Activated naive CD4-positive, alpha-beta T cell treated with anti-CD3 and anti-CD28 coated beads, Interleukin-2, amount 50 U/mL, for 24 hours (primary cell): ENCODE data around the gene DYNC1LI2.
"Not testable (repeated sequence)": the region's sequence is repeated elsewhere in the genome, so short reads cannot be mapped to it uniquely, and the experiment has no call there.

ENCODE experiments used
- H3K27ac Mint-ChIP-seq: one replicate; pipeline ENCODE4 v1.8.0; 2021; ENCODE audit warnings: mild to moderate bottlenecking, mixed read lengths
- H3K27me3 Mint-ChIP-seq: one replicate; pipeline ENCODE4 v1.8.0; 2021; ENCODE audit warnings: mixed read lengths
- H3K36me3 Mint-ChIP-seq: one replicate; pipeline ENCODE4 v1.8.0; 2021; ENCODE audit warnings: mixed read lengths
- H3K4me1 Mint-ChIP-seq: one replicate; pipeline ENCODE4 v1.8.0; 2021; ENCODE audit warnings: mixed read lengths
- H3K4me3 Mint-ChIP-seq: one replicate; pipeline ENCODE4 v1.8.0; 2021; ENCODE audit warnings: mild to moderate bottlenecking, mixed read lengths
- H3K9me3 Mint-ChIP-seq: one replicate; pipeline ENCODE4 v1.8.0; 2021; ENCODE audit warnings: mixed read lengths

DYNC1LI2 gene

DNA sequence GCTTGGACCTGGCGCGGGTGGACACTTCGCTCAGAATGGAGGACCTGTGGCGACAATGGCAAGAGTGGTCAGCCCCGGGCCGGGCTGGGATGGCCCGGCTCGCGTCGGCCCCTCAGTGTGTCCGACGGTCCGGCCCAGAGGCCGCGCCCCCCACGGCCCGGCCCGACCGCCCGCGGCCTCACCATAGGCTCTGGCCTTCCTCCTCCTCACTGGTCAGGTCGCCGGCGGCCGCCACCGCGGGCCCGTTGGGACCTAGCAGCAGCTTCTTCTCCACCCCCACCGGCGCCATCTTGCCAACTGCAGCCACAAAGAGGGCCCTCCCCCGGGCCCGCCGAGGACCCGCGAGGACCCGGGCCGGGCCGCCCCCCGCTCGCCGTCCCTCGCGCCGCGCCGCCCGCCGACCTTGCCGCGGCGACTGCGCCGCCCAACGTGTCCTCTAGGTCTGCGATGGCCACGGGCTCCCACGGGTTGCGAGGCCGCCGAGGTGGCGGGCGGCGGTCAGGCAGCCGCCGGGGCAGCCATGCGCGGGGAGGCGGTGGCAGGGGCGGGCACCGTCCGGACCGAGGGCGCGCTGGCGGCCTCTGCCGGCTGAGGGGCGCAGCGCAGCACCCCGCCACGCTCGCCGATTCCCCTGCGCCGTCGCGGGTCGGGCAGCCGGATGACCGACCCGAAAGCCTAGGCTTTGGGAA lies at the start of gene DYNC1LI2:
TSS of gene DYNC1LI2 (minus strand) at position 307 of the 689 bp plus-strand sequence. CDS start at position 289, 18 bp downstream.
- H3K4me1 Mint-ChIP-seq = peaks cover 38% of the 10 kb centered on the region
- peak within 1 kb of the TSS; percentile 95 for H3K4me3 Mint-ChIP-seq
- H3K27ac Mint-ChIP-seq = peak within 1 kb of the TSS; percentile 95
- peaks cover 6% of the 10 kb centered on the region for H3K36me3 Mint-ChIP-seq
- H3K27me3 Mint-ChIP-seq = peaks cover 3% of the 10 kb centered on the region
- no peaks in the 10 kb centered on the region for H3K9me3 Mint-ChIP-seq

DNA sequence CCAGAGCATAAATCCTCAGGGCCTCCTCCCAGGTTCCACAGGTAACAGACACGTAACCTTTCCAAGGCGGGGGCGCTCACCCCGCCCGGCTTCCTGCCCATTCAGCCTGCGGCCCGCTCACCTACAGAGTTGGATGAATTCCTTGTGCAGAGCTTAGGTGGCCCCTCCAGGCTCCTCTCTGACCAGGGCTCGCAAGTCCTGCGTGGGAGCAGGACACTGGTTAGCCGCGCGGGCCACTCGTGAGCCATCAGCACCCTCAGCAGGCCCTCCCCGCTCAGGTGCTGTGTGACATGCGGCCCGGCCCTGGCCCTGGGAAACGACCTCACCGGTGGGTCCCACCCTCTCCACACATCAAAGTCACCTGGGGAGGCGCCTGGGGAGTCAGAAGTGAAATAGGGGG lies 49.4 kb upstream of the DYNC1LI2 start:
- H3K27ac Mint-ChIP-seq = no peak overlapping the region
- H3K4me1 Mint-ChIP-seq = no peaks in the 10 kb centered on the region
- H3K36me3 Mint-ChIP-seq = peaks cover 16% of the 10 kb centered on the region
- H3K27me3 Mint-ChIP-seq = no peaks in the 10 kb centered on the region
- H3K4me3 Mint-ChIP-seq = no peak overlapping the region
- no peaks in the 10 kb centered on the region for H3K9me3 Mint-ChIP-seq

DNA sequence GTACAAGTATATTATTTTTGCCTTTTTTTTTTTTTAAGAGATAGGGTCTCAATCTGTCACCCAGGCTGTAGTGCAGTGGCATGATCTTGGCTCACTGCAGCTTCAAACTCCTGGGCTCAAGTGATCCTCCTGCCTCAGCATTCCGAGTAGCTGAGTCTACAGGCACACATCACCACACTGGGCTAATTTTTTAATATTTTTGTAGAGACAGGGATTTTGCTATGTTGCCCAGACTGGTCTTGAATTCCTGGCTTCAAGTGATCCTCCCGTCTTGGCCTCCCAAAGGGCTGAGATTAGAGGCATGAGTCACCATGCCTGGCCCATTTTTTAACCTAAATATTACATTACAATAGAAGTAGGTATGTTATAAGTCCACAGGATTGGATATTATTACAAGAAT lies 46.8 kb upstream of the DYNC1LI2 start:
- Mint-ChIP-seq H3K27me3 (no peaks in the 10 kb centered on the region), H3K4me1 (no peaks in the 10 kb centered on the region), H3K9me3 (no peaks in the 10 kb centered on the region), H3K27ac (no peak overlapping the region), H3K4me3 (no peak overlapping the region), H3K36me3 (no peaks in the 10 kb centered on the region)

DNA sequence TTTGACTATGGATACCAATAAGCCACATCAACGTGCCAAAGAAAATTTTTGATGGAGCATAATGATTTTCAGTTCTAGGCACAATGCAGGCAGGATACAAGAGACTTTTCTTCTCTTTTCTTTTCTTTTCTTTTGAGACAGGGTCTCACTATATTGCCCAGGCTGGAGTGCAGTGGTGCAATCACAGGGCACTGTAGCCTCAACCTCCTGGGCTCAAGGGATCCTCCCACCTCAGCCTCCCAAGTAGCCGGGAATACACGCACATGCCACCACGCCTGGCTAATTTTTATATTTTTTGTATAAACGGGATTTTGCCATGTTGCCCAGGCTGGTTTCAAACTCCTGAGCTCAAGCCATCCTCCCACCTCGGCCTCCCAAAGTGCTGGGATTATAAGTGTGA lies 42.6 kb upstream of the DYNC1LI2 start:
- H3K27ac Mint-ChIP-seq, H3K9me3 Mint-ChIP-seq, H3K36me3 Mint-ChIP-seq, H3K27me3 Mint-ChIP-seq, H3K4me3 Mint-ChIP-seq, H3K4me1 Mint-ChIP-seq: not testable (repeated sequence)

DNA sequence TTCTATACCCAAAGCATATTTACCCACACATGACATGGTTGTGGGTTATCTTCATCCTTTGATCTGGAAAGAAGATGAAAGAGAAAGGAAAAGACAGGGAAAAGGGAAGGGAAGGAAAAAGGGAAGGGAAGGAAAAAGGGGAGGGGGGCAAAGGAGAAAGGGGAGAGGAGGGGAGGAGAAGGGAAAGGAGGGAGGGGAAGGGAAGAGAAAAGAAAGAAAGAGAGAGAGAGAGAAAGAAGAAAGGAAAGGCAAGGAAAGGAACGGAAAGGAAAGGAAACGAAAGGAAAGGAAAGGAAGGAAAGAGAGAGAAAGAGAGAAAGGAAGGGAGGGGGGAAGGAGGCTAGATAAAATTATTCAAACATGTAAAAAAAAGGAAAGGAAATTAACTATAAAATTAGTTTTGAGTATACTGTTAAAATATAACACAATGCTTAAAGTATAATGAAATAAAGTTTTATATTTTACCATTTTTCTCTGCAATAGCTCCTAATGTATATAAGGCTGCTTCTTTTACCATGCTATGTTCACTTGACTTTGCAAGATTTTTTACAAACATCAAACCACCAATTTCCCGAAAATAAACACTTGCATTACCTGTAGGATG lies 38.8 kb upstream of the DYNC1LI2 start:
- peaks cover 2% of the 10 kb centered on the region for H3K36me3 Mint-ChIP-seq
- H3K27me3 Mint-ChIP-seq = no peaks in the 10 kb centered on the region
- H3K4me1 Mint-ChIP-seq = no peaks in the 10 kb centered on the region
- H3K9me3 Mint-ChIP-seq = no peaks in the 10 kb centered on the region
- H3K4me3 Mint-ChIP-seq = no peak overlapping the region
- H3K27ac Mint-ChIP-seq = no peak overlapping the region

DNA sequence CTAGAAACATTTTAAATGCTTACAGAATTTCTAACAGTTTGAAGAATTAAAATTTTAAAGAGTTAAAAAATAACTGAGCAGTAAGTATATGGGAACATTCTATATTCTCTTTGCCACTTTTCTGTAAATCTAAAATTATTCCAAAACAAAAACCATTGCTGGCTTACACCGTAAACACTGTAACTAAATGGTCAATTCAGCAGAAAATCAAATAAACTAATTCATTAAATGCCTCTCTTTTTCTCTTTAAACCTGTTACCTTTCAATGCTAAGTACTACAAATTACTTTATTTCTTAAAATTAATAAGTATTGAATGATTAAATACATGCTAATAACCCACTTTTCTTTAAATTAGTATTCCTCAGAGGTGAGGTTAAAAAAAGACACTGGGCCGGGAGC lies 36.0 kb upstream of the DYNC1LI2 start:
- Mint-ChIP-seq H3K27me3 (no peaks in the 10 kb centered on the region), H3K9me3 (no peaks in the 10 kb centered on the region), H3K4me3 (no peak overlapping the region), H3K4me1 (no peaks in the 10 kb centered on the region), H3K27ac (no peak overlapping the region), H3K36me3 (peaks cover 2% of the 10 kb centered on the region)

DNA sequence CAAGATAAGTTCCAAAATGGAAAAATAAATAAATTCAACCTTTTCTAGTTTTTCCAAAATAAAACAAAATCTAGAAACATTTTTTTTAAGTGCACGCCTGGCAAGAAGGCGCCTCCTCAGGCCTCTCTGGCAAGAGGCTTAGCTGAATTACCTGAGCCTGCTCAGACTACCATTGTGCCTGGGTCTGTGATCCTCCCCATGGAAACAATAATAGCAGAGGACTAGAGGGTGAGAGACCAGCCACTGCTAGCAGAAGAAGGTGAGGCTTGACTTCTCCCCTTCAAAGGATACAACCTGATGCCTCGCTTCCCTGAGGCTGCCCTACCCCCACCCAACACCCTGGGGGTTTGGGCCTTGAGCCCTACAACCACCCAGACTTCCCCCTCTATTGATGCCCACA lies 35.1 kb upstream of the DYNC1LI2 start:
- peaks cover 2% of the 10 kb centered on the region for H3K36me3 Mint-ChIP-seq
- no peak overlapping the region for H3K4me3 Mint-ChIP-seq
- H3K9me3 Mint-ChIP-seq = no peaks in the 10 kb centered on the region
- no peaks in the 10 kb centered on the region for H3K4me1 Mint-ChIP-seq
- H3K27me3 Mint-ChIP-seq = no peaks in the 10 kb centered on the region
- no peak overlapping the region for H3K27ac Mint-ChIP-seq

DNA sequence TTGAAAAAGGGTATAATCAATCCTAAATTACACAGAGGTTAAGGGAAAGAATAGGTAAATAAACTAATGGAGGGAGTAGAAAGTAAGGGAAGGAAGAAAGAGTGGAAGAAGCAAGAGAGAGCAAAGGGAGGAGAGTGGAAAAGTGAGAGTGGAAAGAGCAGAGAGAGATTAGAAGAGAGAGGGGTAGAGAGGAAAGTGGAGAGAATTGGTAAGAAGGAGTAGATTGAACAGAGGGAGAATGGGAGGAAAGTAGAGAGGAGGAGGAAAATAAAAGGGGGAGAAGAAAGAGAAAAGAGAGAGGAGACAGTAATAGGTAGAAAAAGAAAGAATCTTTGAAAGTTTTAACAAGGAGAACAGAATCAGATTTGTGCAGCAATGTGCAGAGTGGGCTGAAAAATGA lies 25.0 kb upstream of the DYNC1LI2 start:
- Mint-ChIP-seq H3K27ac (no peak overlapping the region), H3K4me3 (no peak overlapping the region)

DNA sequence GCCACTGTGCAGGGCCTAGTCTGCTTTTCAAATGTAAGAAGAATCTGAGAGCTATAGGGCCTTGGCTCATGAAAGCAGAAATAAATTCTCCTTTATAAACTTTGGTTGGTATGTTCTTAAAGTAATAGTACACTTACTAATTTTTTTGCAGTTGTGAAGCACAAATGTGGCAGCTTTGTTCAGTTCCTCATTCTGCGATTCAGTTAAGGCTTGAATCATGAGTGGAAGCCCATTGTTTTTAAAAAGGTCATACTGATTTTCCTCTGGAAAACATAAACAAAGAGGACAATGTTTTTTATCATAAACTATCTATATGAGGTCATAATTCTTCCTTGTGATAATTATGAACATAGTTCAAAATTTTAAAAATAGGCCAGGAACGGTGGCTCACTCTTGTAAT lies 23.6 kb upstream of the DYNC1LI2 start:
- no peak overlapping the region for H3K27ac Mint-ChIP-seq
- H3K4me3 Mint-ChIP-seq = no peak overlapping the region
- no peaks in the 10 kb centered on the region for H3K36me3 Mint-ChIP-seq
- no peaks in the 10 kb centered on the region for H3K9me3 Mint-ChIP-seq
- no peaks in the 10 kb centered on the region for H3K27me3 Mint-ChIP-seq
- no peaks in the 10 kb centered on the region for H3K4me1 Mint-ChIP-seq

More for the DNA sequence above, 25.0 kb upstream of the DYNC1LI2 start:
- Mint-ChIP-seq H3K4me1 (no peaks in the 10 kb centered on the region), H3K36me3 (no peaks in the 10 kb centered on the region), H3K9me3 (no peaks in the 10 kb centered on the region), H3K27me3 (no peaks in the 10 kb centered on the region)

DNA sequence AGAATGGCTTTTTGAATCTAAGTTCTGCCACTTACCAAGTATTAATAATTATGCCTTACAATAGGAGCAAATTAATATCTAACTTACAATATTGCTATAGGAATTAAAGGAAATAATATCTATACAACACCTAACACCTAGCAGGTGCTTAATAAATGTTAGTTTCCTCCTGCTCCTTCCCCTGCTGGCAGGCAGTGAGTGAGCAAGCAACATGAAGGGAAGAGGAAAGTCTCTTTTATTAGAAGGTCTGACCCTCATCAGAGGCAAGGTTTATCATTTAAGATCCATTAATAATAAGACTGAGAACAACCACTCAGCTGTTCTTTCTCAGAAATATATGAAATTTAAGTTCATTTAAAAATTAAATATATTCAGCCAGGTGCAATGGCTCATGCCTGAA lies 6.7 kb upstream of the DYNC1LI2 start:
- no peak overlapping the region for H3K27ac Mint-ChIP-seq
- no peaks in the 10 kb centered on the region for H3K4me1 Mint-ChIP-seq
- H3K36me3 Mint-ChIP-seq = no peaks in the 10 kb centered on the region
- H3K27me3 Mint-ChIP-seq = peaks cover 2% of the 10 kb centered on the region
- no peak overlapping the region for H3K4me3 Mint-ChIP-seq
- no peaks in the 10 kb centered on the region for H3K9me3 Mint-ChIP-seq

DNA sequence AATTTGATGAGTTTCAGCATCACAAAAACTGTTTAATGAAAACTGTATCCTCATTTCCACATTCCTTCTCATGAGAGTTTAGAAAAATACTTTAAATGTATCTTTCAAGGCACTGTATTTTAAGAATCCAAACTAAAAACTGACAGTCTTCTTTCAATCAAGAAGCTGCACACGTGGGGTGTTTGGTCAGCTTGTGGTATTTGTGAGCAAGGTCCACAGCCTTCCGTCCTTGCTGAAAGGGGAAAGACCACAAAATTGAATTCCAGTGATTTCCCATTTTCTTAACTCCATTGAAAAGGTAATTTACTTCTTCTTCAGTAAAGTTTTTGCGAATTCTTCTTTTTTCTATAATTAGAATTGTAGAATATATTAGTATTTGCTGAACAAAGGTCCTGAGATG lies 3.4 kb upstream of the DYNC1LI2 start:
- Mint-ChIP-seq H3K27ac (no peak overlapping the region), H3K27me3 (peaks cover 5% of the 10 kb centered on the region), H3K36me3 (no peaks in the 10 kb centered on the region), H3K4me1 (peaks cover 18% of the 10 kb centered on the region), H3K9me3 (no peaks in the 10 kb centered on the region), H3K4me3 (no peak overlapping the region)

DNA sequence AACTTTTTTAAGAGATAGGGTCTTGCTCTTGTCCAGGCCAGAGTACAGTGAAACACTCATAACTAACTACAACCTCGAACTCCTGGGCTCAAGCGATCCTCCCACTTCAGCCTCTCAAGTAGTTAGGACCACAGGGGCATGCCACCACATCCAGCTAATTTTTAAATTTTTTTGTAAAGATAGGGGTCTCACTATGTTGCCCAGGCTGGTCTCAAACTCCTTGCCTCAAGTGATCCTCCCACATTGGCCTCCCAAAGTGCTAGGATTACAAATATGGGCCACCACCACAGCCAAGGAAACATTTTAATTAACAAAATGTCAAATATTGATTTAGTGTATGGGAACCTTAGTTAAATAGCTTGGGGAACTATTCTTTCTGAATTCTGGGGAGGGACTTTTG lies 2.8 kb upstream of the DYNC1LI2 start:
- no peak overlapping the region for H3K4me3 Mint-ChIP-seq
- H3K27ac Mint-ChIP-seq = no peak overlapping the region
- H3K9me3 Mint-ChIP-seq = no peaks in the 10 kb centered on the region
- peaks cover 25% of the 10 kb centered on the region for H3K4me1 Mint-ChIP-seq
- peaks cover 5% of the 10 kb centered on the region for H3K27me3 Mint-ChIP-seq
- H3K36me3 Mint-ChIP-seq = peaks cover 2% of the 10 kb centered on the region

DNA sequence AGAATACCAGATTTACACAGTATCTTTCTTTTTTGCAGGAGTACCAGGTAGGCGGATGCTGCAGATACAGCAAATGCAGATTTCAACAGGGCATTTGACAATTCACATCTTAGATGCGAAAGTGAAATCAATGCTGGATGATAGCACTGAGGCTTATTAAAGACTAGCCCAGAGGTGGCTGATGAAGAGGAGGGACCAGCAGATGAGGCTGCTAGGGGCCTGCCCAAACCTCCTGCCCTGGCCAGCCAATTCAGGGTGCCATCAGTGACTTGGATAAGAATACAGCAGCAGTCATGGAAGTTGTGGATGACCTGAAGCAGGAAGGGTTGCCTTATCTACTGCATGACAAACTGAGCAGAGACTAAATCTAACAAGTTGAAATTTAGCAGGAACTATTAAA lies 1.5 kb upstream of the DYNC1LI2 start:
- no peaks in the 10 kb centered on the region for H3K9me3 Mint-ChIP-seq
- H3K4me1 Mint-ChIP-seq = peaks cover 34% of the 10 kb centered on the region
- no peak overlapping the region for H3K4me3 Mint-ChIP-seq
- H3K27ac Mint-ChIP-seq = no peak overlapping the region
- H3K36me3 Mint-ChIP-seq = peaks cover 6% of the 10 kb centered on the region
- peaks cover 3% of the 10 kb centered on the region for H3K27me3 Mint-ChIP-seq

DNA sequence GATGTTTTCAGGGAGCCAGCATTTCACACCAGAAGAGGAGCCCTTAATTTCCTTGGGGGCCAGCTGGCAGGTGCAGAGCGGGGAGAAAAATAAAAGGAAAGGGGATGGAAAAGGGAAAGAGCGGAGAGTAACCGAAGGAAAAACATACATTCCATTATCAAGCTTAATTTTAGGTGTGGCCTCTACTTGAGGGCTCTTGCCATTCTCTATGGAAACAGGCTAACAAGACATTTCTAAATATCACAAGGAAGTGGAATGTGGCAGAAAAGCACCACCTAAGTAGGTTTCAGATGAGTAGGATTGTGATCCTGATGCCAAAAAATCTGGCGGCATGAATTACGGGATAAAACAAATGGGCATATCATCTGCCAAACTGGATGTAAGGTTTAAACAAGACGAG lies 970 bp upstream of the DYNC1LI2 start:
- Mint-ChIP-seq H3K36me3 (peaks cover 6% of the 10 kb centered on the region), H3K27me3 (peaks cover 3% of the 10 kb centered on the region), H3K9me3 (no peaks in the 10 kb centered on the region), H3K4me1 (peaks cover 34% of the 10 kb centered on the region), H3K4me3 (peak overlapping the region; percentile 95), H3K27ac (peak overlapping the region; percentile 95)

DNA sequence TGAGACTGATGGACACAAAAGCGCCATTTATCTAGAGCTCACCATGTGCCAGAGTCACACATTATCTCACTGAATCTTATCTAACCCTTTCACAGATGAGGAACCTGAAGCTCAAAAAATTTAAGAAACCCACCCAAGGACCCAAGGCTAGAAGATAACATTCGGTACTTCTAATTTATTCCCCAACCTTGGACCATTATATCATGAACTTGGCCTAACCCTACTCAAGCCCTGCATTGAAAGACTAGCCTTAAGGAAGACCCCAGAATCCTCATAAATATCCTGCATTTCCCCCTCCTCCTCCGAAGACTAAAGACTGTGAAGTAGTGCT lies 548 bp upstream of the DYNC1LI2 start:
- peaks cover 3% of the 10 kb centered on the region for H3K27me3 Mint-ChIP-seq

DNA sequence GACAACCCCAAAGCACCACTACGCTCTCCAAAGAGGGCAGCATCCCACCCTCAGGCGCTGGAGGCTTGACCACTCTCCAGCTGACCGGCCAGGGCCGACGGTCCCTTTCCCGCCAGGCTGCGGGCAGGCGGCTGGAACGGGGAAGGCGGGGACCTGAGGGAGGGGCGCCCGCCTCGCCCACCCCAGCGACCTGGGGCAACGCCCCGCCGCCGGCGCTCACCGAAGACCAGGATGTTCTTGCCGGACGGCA lies 431 bp downstream of the DYNC1LI2 start:
- Mint-ChIP-seq H3K36me3 (peaks cover 8% of the 10 kb centered on the region), H3K27ac (peak overlapping the region; percentile 89), H3K4me3 (peak overlapping the region; percentile 95), H3K9me3 (no peaks in the 10 kb centered on the region), H3K4me1 (peaks cover 41% of the 10 kb centered on the region), H3K27me3 (peaks cover 3% of the 10 kb centered on the region)

More for the DNA sequence above, 548 bp upstream of the DYNC1LI2 start:
- Mint-ChIP-seq H3K4me3 (peak overlapping the region; percentile 95), H3K36me3 (peaks cover 6% of the 10 kb centered on the region), H3K27ac (peak overlapping the region; percentile 95), H3K4me1 (peaks cover 34% of the 10 kb centered on the region), H3K9me3 (no peaks in the 10 kb centered on the region)
